ENCODE data around the gene SCUBE2.
"Not testable (repeated sequence)": the region's sequence is repeated elsewhere in the genome, so short reads cannot be mapped to it uniquely, and the experiment has no call there.

Gene SCUBE2

GRCh38 chr11:9099617-9100016 lies 8.2 kb upstream of the SCUBE2 start:
- H3K9me3 ChIP-seq, result no peaks in the 10 kb centered on the region
- no peaks in the 10 kb centered on the region for H3K4me1 ChIP-seq (ENCODE audit: control insufficient read depth in 1 of 2, insufficient read depth in 1 of 2, low read depth in 1 of 2, low read length in 1 of 2)
- no peaks in the 10 kb centered on the region for H3K36me3 ChIP-seq
- no peak for TF ChIP-seq CTCF (IDR thresholded peaks at IDR 0.05)
- H3K27me3 ChIP-seq, result peaks cover 3% of the 10 kb centered on the region
- no peak overlapping the region for H3K27ac ChIP-seq
- H3K4me3 ChIP-seq (ENCODE audit: low read depth in 1 of 2, low read length in 1 of 2), result no peak overlapping the region

GRCh38 chr11:9098455-9098854 lies 7.1 kb upstream of the SCUBE2 start:
- not testable (repeated sequence) for H3K36me3 ChIP-seq

GRCh38 chr11:9097186-9097943 lies 6.0 kb upstream of the SCUBE2 start:
- H3K4me3 ChIP-seq (ENCODE audit: low read depth in 1 of 2, low read length in 1 of 2); H3K36me3 ChIP-seq; H3K4me1 ChIP-seq (ENCODE audit: control insufficient read depth in 1 of 2, insufficient read depth in 1 of 2, low read depth in 1 of 2, low read length in 1 of 2); H3K27ac ChIP-seq; H3K9me3 ChIP-seq: not testable (repeated sequence)
- H3K27me3 ChIP-seq, result peaks cover 25% of the 10 kb centered on the region

More at GRCh38 chr11:9098455-9098854, 7.1 kb upstream of the SCUBE2 start:
- peaks cover 14% of the 10 kb centered on the region for H3K27me3 ChIP-seq
- H3K9me3 ChIP-seq; H3K4me3 ChIP-seq (ENCODE audit: low read depth in 1 of 2, low read length in 1 of 2); H3K27ac ChIP-seq; H3K4me1 ChIP-seq (ENCODE audit: control insufficient read depth in 1 of 2, insufficient read depth in 1 of 2, low read depth in 1 of 2, low read length in 1 of 2): not testable (repeated sequence)

GRCh38 chr11:9096427-9096826 lies 5.0 kb upstream of the SCUBE2 start:
- Histone ChIP-seq H3K36me3 (no peaks in the 10 kb centered on the region), H3K9me3 (no peaks in the 10 kb centered on the region), H3K27me3 (peaks cover 34% of the 10 kb centered on the region), H3K4me3 (ENCODE audit: low read depth in 1 of 2, low read length in 1 of 2) (no peak overlapping the region), H3K4me1 (ENCODE audit: control insufficient read depth in 1 of 2, insufficient read depth in 1 of 2, low read depth in 1 of 2, low read length in 1 of 2) (no peaks in the 10 kb centered on the region), H3K27ac (no peak overlapping the region)
- no peak for TF ChIP-seq CTCF (IDR thresholded peaks at IDR 0.05)

GRCh38 chr11:9095421-9095820 lies 4.0 kb upstream of the SCUBE2 start:
- no peak for TF ChIP-seq CTCF (IDR thresholded peaks at IDR 0.05)
- Histone ChIP-seq H3K36me3 (no peaks in the 10 kb centered on the region), H3K27me3 (peaks cover 44% of the 10 kb centered on the region), H3K27ac (no peak overlapping the region), H3K9me3 (no peaks in the 10 kb centered on the region), H3K4me1 (ENCODE audit: control insufficient read depth in 1 of 2, insufficient read depth in 1 of 2, low read depth in 1 of 2, low read length in 1 of 2) (peaks cover 0 to 5% of the 10 kb centered on the region in 2 experiments), H3K4me3 (ENCODE audit: low read depth in 1 of 2, low read length in 1 of 2) (no peak overlapping the region)

- no peaks in the 10 kb centered on the region for H3K9me3 ChIP-seq
- no peak overlapping the region for H3K27ac ChIP-seq
- peaks cover 55% of the 10 kb centered on the region for H3K27me3 ChIP-seq
- H3K4me1 ChIP-seq (ENCODE audit: control insufficient read depth in 1 of 2, insufficient read depth in 1 of 2, low read depth in 1 of 2, low read length in 1 of 2), result peaks cover 0 to 5% of the 10 kb centered on the region in 2 experiments
- TF ChIP-seq CTCF (IDR thresholded peaks at IDR 0.05), result no peak
- no peaks in the 10 kb centered on the region for H3K36me3 ChIP-seq
- no peak overlapping the region for H3K4me3 ChIP-seq (ENCODE audit: low read depth in 1 of 2, low read length in 1 of 2)
Observed at GRCh38 chr11:9094420-9094819, 3.0 kb upstream of the SCUBE2 start.

All from neutrophil (primary cell).